ENCODE measurements around the gene FUT4.
"Not testable (repeated sequence)": the region's sequence is repeated elsewhere in the genome, so short reads cannot be mapped to it uniquely, and the experiment has no call there.

FUT4 gene

GRCh38 chr11:94533206-94533605 is 10.5 kb upstream of the FUT4 start:
- DNase-seq (ENCODE audit: low read depth) = no peak

- no peak for DNase-seq (ENCODE audit: low read depth)
Measured at GRCh38 chr11:94533696-94534630, 9.8 kb upstream of the FUT4 start.

GRCh38 chr11:94536386-94536785 is 7.3 kb upstream of the FUT4 start:
- DNase-seq (ENCODE audit: low read depth) = no peak

GRCh38 chr11:94537031-94537600 is 6.6 kb upstream of the FUT4 start:
- no peak for DNase-seq (ENCODE audit: low read depth)

GRCh38 chr11:94539420-94539819 is 4.3 kb upstream of the FUT4 start:
- DNase-seq (ENCODE audit: low read depth) = no peak

- DNase-seq (ENCODE audit: low read depth) = no peak
Measured at GRCh38 chr11:94544646-94545263, 1.0 kb downstream of the FUT4 start.

- DNase-seq (ENCODE audit: low read depth) = no peak
Measured at GRCh38 chr11:94545264-94546161, 1.8 kb downstream of the FUT4 start.

GRCh38 chr11:94546162-94546470 is 2.4 kb downstream of the FUT4 start:
- DNase-seq (ENCODE audit: low read depth) = no peak

GRCh38 chr11:94546886-94547285 is 3.2 kb downstream of the FUT4 start:
- no peak for DNase-seq (ENCODE audit: low read depth)

- no peak for DNase-seq (ENCODE audit: low read depth)
Measured at GRCh38 chr11:94549146-94549545, 5.4 kb downstream of the FUT4 start.

- DNase-seq (ENCODE audit: low read depth) = no peak
Measured at GRCh38 chr11:94550513-94550912, 6.8 kb downstream of the FUT4 start.

GRCh38 chr11:94553938-94554337 is 10.2 kb downstream of the FUT4 start:
- no peak for DNase-seq (ENCODE audit: low read depth)

- not testable (repeated sequence) for DNase-seq (ENCODE audit: low read depth)
Measured at GRCh38 chr11:94555752-94556329, 12.1 kb downstream of the FUT4 start.

GRCh38 chr11:94557421-94557820 is 13.7 kb downstream of the FUT4 start:
- DNase-seq (ENCODE audit: low read depth) = no peak

- no peak for DNase-seq (ENCODE audit: low read depth)
Measured at GRCh38 chr11:94557992-94558391, 14.3 kb downstream of the FUT4 start.

GRCh38 chr11:94558468-94558867 is 14.7 kb downstream of the FUT4 start:
- DNase-seq (ENCODE audit: low read depth) = no peak

GRCh38 chr11:94558932-94559331 is 15.2 kb downstream of the FUT4 start:
- DNase-seq (ENCODE audit: low read depth) = no peak

- DNase-seq (ENCODE audit: low read depth) = no peak
Measured at GRCh38 chr11:94559361-94559760, 15.6 kb downstream of the FUT4 start.

- DNase-seq (ENCODE audit: low read depth) = no peak
Measured at GRCh38 chr11:94560834-94561233, 17.1 kb downstream of the FUT4 start.

GRCh38 chr11:94563176-94563847 is 19.6 kb downstream of the FUT4 start:
- no peak for DNase-seq (ENCODE audit: low read depth)

GRCh38 chr11:94563848-94564467 is 20.2 kb downstream of the FUT4 start:
- no peak for DNase-seq (ENCODE audit: low read depth)

Data from stimulated activated CD8-positive, alpha-beta memory T cell treated with anti-CD3 and anti-CD28 coated beads, Interleukin-7, amount 100 ng/mL, for 24 hours (primary cell).